K562 (cell line): Measurements from ENCODE around the gene CNOT4. TPM values are rescaled to one million over a fixed set of nuclear protein-coding genes. Genes with fewer than 3 reads are reported as not detected.

Source experiments
- CBFA2T3 ChIP-seq: fragments of 450-650 bp; IDR thresholded peaks from 2 replicates; pipeline ENCODE4 v1.6.1; 2017
- CBX2 ChIP-seq: fragments of 200-600 bp; sonication (generic); IDR thresholded peaks from one replicate; pipeline ENCODE4 v1.6.1; 2012; ENCODE audit warnings: mild to moderate bottlenecking, low read length, inconsistent platforms; ENCODE audit not compliant: insufficient read depth, poor library complexity, severe bottlenecking
- CBX3 ChIP-seq, 2 experiments: IDR thresholded peaks; 1 replicate in 1 of 2; 2 replicates in 1 of 2; pipeline ENCODE4 v1.6.1; 2012; ENCODE audit warnings: inconsistent platforms in 2 of 2, low read length in 2 of 2, borderline replicate concordance in 1 of 2, control low read depth in 1 of 2
- CEBPG ChIP-seq, 3 experiments: fragments of 200-800 bp in 1 of 3; sonication (Bioruptor generic) in 1 of 3; sonication (generic) in 1 of 3; formaldehyde crosslinking in 1 of 3; IDR thresholded peaks in 2 of 3; conservative IDR thresholded peaks in 1 of 3; 2 replicates each; pipeline versions ENCODE4 v1.6.1 to v1.8.0; 2016 to 2022; ENCODE audit warnings: missing compliant biosample characterization in 2 of 3, missing genetic modification characterization in 2 of 3, mild to moderate bottlenecking in 1 of 3, missing genetic modification reagents in 1 of 3
- CHD1 ChIP-seq: fragments of 200-600 bp; sonication (generic); IDR thresholded peaks from one replicate; pipeline ENCODE4 v1.6.1; 2012; ENCODE audit warnings: mild to moderate bottlenecking, moderate library complexity, low read length, inconsistent platforms
- CLOCK ChIP-seq: fragments of 250-450 bp; sonication (Bioruptor Pico); IDR thresholded peaks from 2 replicates; pipeline ENCODE4 v1.4.0; 2020; ENCODE audit warnings: mild to moderate bottlenecking, moderate library complexity, borderline replicate concordance
- ERF ChIP-seq: fragments of 450-650 bp; formaldehyde crosslinking; IDR thresholded peaks from 2 replicates; pipeline ENCODE4 v1.4.0; 2020; ENCODE audit warnings: mild to moderate bottlenecking, mixed read lengths
- HNRNPUL1 ChIP-seq: fragments of 200-400 bp; formaldehyde crosslinking; IDR thresholded peaks from 2 replicates; pipeline ENCODE4 v1.6.1; 2017; ENCODE audit warnings: low read length
- KLF16 ChIP-seq: IDR thresholded peaks from 2 replicates; pipeline ENCODE4 v1.6.1; 2016; ENCODE audit warnings: antibody characterized with exemption
- RBM15 ChIP-seq: fragments of 200-400 bp; formaldehyde crosslinking; IDR thresholded peaks from 2 replicates; pipeline ENCODE4 v1.6.1; 2018; ENCODE audit warnings: mild to moderate bottlenecking, low read length, moderate library complexity; ENCODE audit not compliant: insufficient read depth
- RERE ChIP-seq: sonication (generic); formaldehyde crosslinking; IDR thresholded peaks from 2 replicates; pipeline ENCODE4 v1.8.0; 2023; ENCODE audit warnings: missing genetic modification reagents, mild to moderate bottlenecking, borderline replicate concordance
- TAF15 ChIP-seq: fragments of 200-400 bp; formaldehyde crosslinking; IDR thresholded peaks from 2 replicates; pipeline ENCODE4 v1.6.1; 2017; ENCODE audit warnings: mild to moderate bottlenecking, low read depth, low read length, moderate library complexity
- TFAP4 ChIP-seq: sonication (generic); formaldehyde crosslinking; IDR thresholded peaks from 2 replicates; pipeline ENCODE4 v1.8.0; 2022; ENCODE audit warnings: missing genetic modification reagents, mild to moderate bottlenecking, moderate library complexity, borderline replicate concordance
- YBX1 ChIP-seq: fragments of 450-650 bp; IDR thresholded peaks from 2 replicates; pipeline ENCODE4 v1.7.1; 2016; ENCODE audit warnings: mild to moderate bottlenecking
- ZKSCAN1 ChIP-seq: fragments of 150-350 bp; IDR thresholded peaks from 2 replicates; pipeline ENCODE4 v1.6.1; 2016; ENCODE audit warnings: low read depth, low read length
- ZNF584 ChIP-seq: fragments of 200-800 bp; sonication (Bioruptor generic); IDR thresholded peaks from 2 replicates; pipeline ENCODE4 v1.6.1; 2016; ENCODE audit warnings: low read depth, mild to moderate bottlenecking, missing genetic modification characterization, missing compliant biosample characterization
- ZNF586 ChIP-seq: fragments of 450-650 bp; formaldehyde crosslinking; conservative IDR thresholded peaks from 2 replicates; pipeline ENCODE4 v1.4.0; 2020; ENCODE audit warnings: mild to moderate bottlenecking, moderate library complexity
- polyA plus RNA-seq, 8 experiments: library from polyadenylated mRNA; depleted of rRNA in 4 of 8; stranded (reverse) in 5 of 8; unstranded in 3 of 8; fragments of >200 nt; fragmentation: Nextera tagmentation in 2 of 8; fragmentation: Illumina TruSeq in 1 of 8; extraction: Ambion mirVana in 2 of 8; extraction: Trizol in 1 of 8; gene quantifications; 2 replicates each; pipeline versions ENCODE4 v1.2.1 to v1.2.3, GENCODE V29; 2011 to 2014; ENCODE audit warnings: inconsistent platforms in 1 of 8, missing spikeins in 1 of 8
- total RNA-seq, 7 experiments: library from RNA; depleted of rRNA in 6 of 7; stranded (reverse); fragments of >200 nt in 6 of 7; fragmentation: Illumina TruSeq in 2 of 7; extraction: Trizol in 2 of 7; gene quantifications; 2 replicates each; pipeline versions ENCODE4 v1.2.1 to v1.2.3, GENCODE V29; 2011 to 2021; ENCODE audit warnings: low replicate concordance in 1 of 7
- TF ChIP-seq, protein P1 (sequence below): sonication (generic); IDR thresholded peaks from 2 replicates; pipeline ENCODE4 v1.6.1; 2016

CNOT4 gene
- total and polyA plus RNA-seq, 9 of the 15 experiments (the other 6 are each of a cell fraction or from before 2014, with no cell fraction given), result 8.6 to 24.1 (median 15.4) TPM

GRCh38 chr7:135519233-135519688 is 9.4 kb upstream of the CNOT4 start (continued):
- TF ChIP-seq CBX3 (IDR thresholded peaks at IDR 0.05; ENCODE audit: borderline replicate concordance in 1 of 2, low read length in 2 of 2) (peak in 1 of 2 experiments; percentile 32; a peak in 1 of 3 replicates), ZNF586 (no peak), ZKSCAN1 (peak; percentile 83), HNRNPUL1 (no peak), RBM15 (no peak), YBX1 (no peak), CBX2 (no peak), CLOCK (CRISPR knock-in tag) (no peak), CEBPG (CRISPR knock-in tag; IDR thresholded peaks at IDR 0.05) (no peak), CEBPG (tag; conservative IDR thresholded peaks at IDR 0.05 in 1 of 2, IDR thresholded peaks at IDR 0.05 in 1 of 2) (no peak), ZNF584 (CRISPR knock-in tag) (no peak), CBFA2T3 (0 out of 2 replicates have a peak, but pooled peaks have one; percentile 23), TAF15 (no peak), RERE (CRISPR knock-in tag) (no peak), TFAP4 (CRISPR knock-in tag) (no peak), ERF (no peak), CHD1 (no peak), KLF16 (peak; percentile 70; the same call in 1 of the 2 replicates)
- TF ChIP-seq, protein P1, sequence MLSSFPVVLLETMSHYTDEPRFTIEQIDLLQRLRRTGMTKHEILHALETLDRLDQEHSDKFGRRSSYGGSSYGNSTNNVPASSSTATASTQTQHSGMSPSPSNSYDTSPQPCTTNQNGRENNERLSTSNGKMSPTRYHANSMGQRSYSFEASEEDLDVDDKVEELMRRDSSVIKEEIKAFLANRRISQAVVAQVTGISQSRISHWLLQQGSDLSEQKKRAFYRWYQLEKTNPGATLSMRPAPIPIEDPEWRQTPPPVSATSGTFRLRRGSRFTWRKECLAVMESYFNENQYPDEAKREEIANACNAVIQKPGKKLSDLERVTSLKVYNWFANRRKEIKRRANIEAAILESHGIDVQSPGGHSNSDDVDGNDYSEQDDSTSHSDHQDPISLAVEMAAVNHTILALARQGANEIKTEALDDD, result peak; percentile 84
